HepG2 (cell line): ENCODE data around the gene LAMA5. TPM values are rescaled to one million over a fixed set of nuclear protein-coding genes. Genes with fewer than 3 reads are reported as not detected.

Source experiments
- ATAC-seq: fragments of 200-7000 bp; cut with Tn5 transposase; 3 replicates; pipeline ENCODE4 v1.9.1; 2020; ENCODE audit warnings: mild to moderate bottlenecking, moderate library complexity
- BruUV-seq: library from RNA; stranded (reverse); fragments of 400-500 nt; replicated peaks from 2 replicates; lab custom pipeline; 2021; lab: Mats Ljungman, UMichigan
- CTCF ChIA-PET: fragments of 300-600 bp; formaldehyde crosslinking; extraction: SDS; loops from one replicate; lab custom pipeline; 2021; ENCODE audit warnings: low total read pairs, inconsistent platforms, low intra/inter-chr PET ratio; lab: Yijun Ruan, JAX
- POLR2A ChIA-PET: fragments of 350-600 bp; sonication (Branson Sonifier 250); formaldehyde crosslinking; loops from one replicate; lab custom pipeline; 2020; ENCODE audit warnings: antibody characterized with exemption, inconsistent platforms; lab: Yijun Ruan, JAX
- DNase-seq: peaks from one replicate; pipeline ENCODE4 v3.0.0-alpha.2; 2015; ENCODE audit warnings: low spot score
- FAIRE-seq: peaks from 3 replicates; lab custom pipeline; 2011; peaks lifted over from hg19 to GRCh38; lab: Jason Lieb, UNC
- H2AFZ ChIP-seq: one replicate; pipeline ENCODE4 v1.6.1; 2011; ENCODE audit warnings: low read length, inconsistent platforms
- H3K27ac ChIP-seq: fragments of 300-600 bp; 3 replicates; pipeline ENCODE4 v1.8.0; 2011; ENCODE audit warnings: mixed run types, mild to moderate bottlenecking, mixed read lengths, low read length, inconsistent platforms; ENCODE audit not compliant: insufficient read depth; ENCODE audit errors: extremely low read length
- H3K27me3 ChIP-seq, 2 experiments: fragments of 200-600 bp in 1 of 2; 2 replicates in 1 of 2; 3 replicates in 1 of 2; pipeline versions ENCODE4 v1.6.0 to v1.8.0; 2011; ENCODE audit warnings: low read length in 2 of 2, mild to moderate bottlenecking in 2 of 2, moderate library complexity in 2 of 2, inconsistent platforms in 1 of 2; ENCODE audit not compliant: insufficient read depth in 2 of 2, control insufficient read depth in 1 of 2
- H3K36me3 ChIP-seq, 2 experiments: fragments of 200-600 bp in 1 of 2; replicated peaks in 1 of 2; 2 replicates in 1 of 2; 3 replicates in 1 of 2; pipeline versions ENCODE4 v1.5.1 to v1.8.0; 2011; ENCODE audit warnings: low read length in 2 of 2, inconsistent platforms in 1 of 2; ENCODE audit not compliant: insufficient read depth in 2 of 2, control insufficient read depth in 1 of 2
- H3K4me1 ChIP-seq: 2 replicates; pipeline ENCODE4 v1.5.1; 2012; ENCODE audit warnings: low read length, inconsistent platforms; ENCODE audit not compliant: insufficient read depth
- H3K4me2 ChIP-seq: 2 replicates; pipeline ENCODE4 v1.6.0; 2011; ENCODE audit warnings: low read depth, low read length, inconsistent platforms
- H3K4me3 ChIP-seq, 3 experiments: fragments of 200-600 bp in 1 of 3; sonication (generic), shearing (Covaris generic) in 1 of 3; replicated peaks in 1 of 3; 2 replicates each; pipeline ENCODE4 v1.5.1; 2011 to 2016; ENCODE audit warnings: low read length in 3 of 3, inconsistent platforms in 2 of 3, low read depth in 2 of 3, mild to moderate bottlenecking in 2 of 3, control low read depth in 1 of 3, mixed read lengths in 1 of 3; ENCODE audit not compliant: insufficient read depth in 1 of 3
- H3K79me2 ChIP-seq: one replicate; pipeline ENCODE4 v1.6.1; 2011; ENCODE audit warnings: low read length, inconsistent platforms; ENCODE audit not compliant: insufficient read depth
- H3K9ac ChIP-seq: 2 replicates; pipeline ENCODE4 v1.6.0; 2011; ENCODE audit warnings: mild to moderate bottlenecking, low read depth, low read length, inconsistent platforms; ENCODE audit not compliant: insufficient read depth
- H3K9me3 ChIP-seq: 2 replicates; pipeline ENCODE4 v1.5.1; 2012; ENCODE audit warnings: mild to moderate bottlenecking, low read length
- H4K20me1 ChIP-seq: 2 replicates; pipeline ENCODE4 v1.6.0; 2011; ENCODE audit warnings: inconsistent platforms, mild to moderate bottlenecking, low read length, moderate library complexity; ENCODE audit not compliant: insufficient read depth
- HNF4G ChIP-seq, 2 experiments: sonication (generic) in 1 of 2; formaldehyde crosslinking in 1 of 2; IDR thresholded peaks; 2 replicates each; pipeline versions ENCODE4 v1.4.0 to v1.6.1; 2011 to 2020; ENCODE audit warnings: borderline replicate concordance in 2 of 2, low read depth in 2 of 2, mild to moderate bottlenecking in 2 of 2, low read length in 1 of 2, missing genetic modification reagents in 1 of 2, moderate library complexity in 1 of 2
- ISX ChIP-seq: sonication (generic); formaldehyde crosslinking; conservative IDR thresholded peaks from 2 replicates; pipeline ENCODE4 v1.5.0; 2020; ENCODE audit warnings: missing genetic modification reagents
- MIER3 ChIP-seq: IDR thresholded peaks from 2 replicates; pipeline ENCODE4 v1.6.1; 2016; ENCODE audit warnings: missing compliant biosample characterization, borderline replicate concordance
- SRF ChIP-seq: IDR thresholded peaks from 2 replicates; pipeline ENCODE4 v1.6.1; 2011; ENCODE audit warnings: mild to moderate bottlenecking, low read depth, low read length, moderate library complexity
- ZNF10 ChIP-seq: sonication (generic); formaldehyde crosslinking; IDR thresholded peaks from 2 replicates; pipeline ENCODE4 v1.4.0; 2020; ENCODE audit warnings: mild to moderate bottlenecking, low read depth, missing genetic modification reagents, borderline replicate concordance
- ZNF7 ChIP-seq: IDR thresholded peaks from 2 replicates; pipeline ENCODE4 v1.6.1; 2016; ENCODE audit warnings: missing biosample characterization, missing genetic modification reagents
- ZNF773 ChIP-seq: sonication (generic); formaldehyde crosslinking; IDR thresholded peaks from 2 replicates; pipeline ENCODE4 v1.4.0; 2020; ENCODE audit warnings: missing genetic modification reagents, borderline replicate concordance
- ZSCAN21 ChIP-seq: sonication (generic); formaldehyde crosslinking; IDR thresholded peaks from 2 replicates; pipeline ENCODE4 v1.8.0; 2022; ENCODE audit warnings: mild to moderate bottlenecking, missing genetic modification reagents, moderate library complexity, borderline replicate concordance
- WGBS: methylation state at CpG from one replicate; pipeline ENCODE4 v1.1.6; 2017; ENCODE audit warnings: low lambda C conversion rate; 5-methylcytosine and 5-hydroxymethylcytosine counted together
- in situ Hi-C: cut with HindIII; loops from 2 replicates; pipeline ENCODE4 v1.10.0; 2017; ENCODE audit warnings: low pct_unique_long_range_greater_than_20kb; ENCODE audit not compliant: extremely low pct_ligation_motif_present
- intact Hi-C: fragments of 100-400 bp; cut with micrococcal nuclease; formaldehyde crosslinking; loops from one replicate; pipeline ENCODE4 v1.10.0; 2022; ENCODE audit not compliant: unreplicated experiment
- polyA plus RNA-seq, 8 experiments: library from polyadenylated mRNA; depleted of rRNA in 3 of 8; stranded (reverse) in 7 of 8; unstranded in 1 of 8; fragments of >200 nt; fragmentation: Illumina TruSeq in 4 of 8; extraction: Trizol in 4 of 8; gene quantifications; 2 replicates each; pipeline versions ENCODE4 v1.2.1 to v1.2.3, GENCODE V29; 2011 to 2016; ENCODE audit warnings: low read depth in 4 of 8, missing spikeins in 1 of 8, mixed read lengths in 1 of 8; ENCODE audit not compliant: insufficient read depth in 1 of 8
- total RNA-seq, 5 experiments: library from RNA; depleted of rRNA; stranded (reverse); fragments of >200 nt; fragmentation: Illumina TruSeq; extraction: Trizol; gene quantifications; 2 replicates each; pipeline ENCODE4 v1.2.3, GENCODE V29; 2016; ENCODE audit warnings: low read depth in 1 of 5
- TF ChIP-seq, protein P1 (sequence below): sonication (generic); formaldehyde crosslinking; IDR thresholded peaks from 2 replicates; pipeline ENCODE4 v1.5.0; 2020; ENCODE audit warnings: mild to moderate bottlenecking, missing genetic modification reagents, borderline replicate concordance
- TF ChIP-seq, protein P2 (sequence below): sonication (generic); formaldehyde crosslinking; IDR thresholded peaks from 2 replicates; pipeline ENCODE4 v1.8.0; 2022; ENCODE audit warnings: missing genetic modification reagents, mild to moderate bottlenecking, inconsistent platforms, borderline replicate concordance

LAMA5 gene
- total and polyA plus RNA-seq, 2 of the 13 experiments (the other 11 are each of a cell fraction or from before 2014, with no cell fraction given), result 21.0 to 44.7 TPM

DNA sequence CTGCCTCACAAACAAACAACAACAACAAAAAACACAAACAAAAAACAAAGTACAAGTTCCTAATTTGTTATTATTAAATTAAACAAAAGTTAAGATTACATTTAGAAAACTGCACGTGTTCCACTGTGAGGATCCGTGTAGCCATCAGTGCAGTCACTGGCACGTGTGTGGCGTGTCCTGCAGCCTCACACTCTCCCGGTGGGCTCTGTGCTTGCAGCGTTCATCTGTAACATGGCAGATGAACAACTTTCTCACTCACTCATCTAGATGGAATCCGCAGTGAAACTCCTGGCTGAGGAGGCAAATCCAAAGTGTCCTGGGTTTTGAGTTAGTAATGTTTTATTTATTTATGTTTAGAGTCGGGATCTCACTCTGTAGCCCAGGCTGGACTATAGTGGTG lies 77.2 kb downstream of the LAMA5 start:
- intact Hi-C loops, result no loop called here
- no peak overlapping the region for H3K9ac ChIP-seq
- H3K79me2 ChIP-seq, result no peaks in the 10 kb centered on the region
- BruUV-seq, result no TSS peak
- peaks cover 40 to 65% of the 10 kb centered on the region in 2 experiments for H3K36me3 ChIP-seq
- 97% methylated on average over 8 of the region's 8 CpGs for WGBS
- no peaks in the 10 kb centered on the region for H4K20me1 ChIP-seq
- DNase-seq, result no peak
- no peaks in the 10 kb centered on the region for H3K27me3 ChIP-seq
- no peak overlapping the region for H3K4me3 ChIP-seq
- no peak for ATAC-seq
- H3K9me3 ChIP-seq, result no peaks in the 10 kb centered on the region
- no peaks in the 10 kb centered on the region for H3K4me1 ChIP-seq
- no peak for TF ChIP-seq ISX (CRISPR knock-in tag)
- no peak for TF ChIP-seq ZSCAN21 (CRISPR knock-in tag)
- TF ChIP-seq ZNF7 (CRISPR knock-in tag), result no peak
- no peak for TF ChIP-seq MIER3 (CRISPR knock-in tag)
- no peak for TF ChIP-seq SRF
- H3K27ac ChIP-seq, result no peak overlapping the region
- FAIRE-seq, result no peak
- H3K4me2 ChIP-seq, result no peak overlapping the region
- no peak overlapping the region for H2AFZ ChIP-seq
- CTCF ChIA-PET, result no interaction called here
- POLR2A ChIA-PET, result no interaction called here
- in situ Hi-C loops, result no loop called here

DNA sequence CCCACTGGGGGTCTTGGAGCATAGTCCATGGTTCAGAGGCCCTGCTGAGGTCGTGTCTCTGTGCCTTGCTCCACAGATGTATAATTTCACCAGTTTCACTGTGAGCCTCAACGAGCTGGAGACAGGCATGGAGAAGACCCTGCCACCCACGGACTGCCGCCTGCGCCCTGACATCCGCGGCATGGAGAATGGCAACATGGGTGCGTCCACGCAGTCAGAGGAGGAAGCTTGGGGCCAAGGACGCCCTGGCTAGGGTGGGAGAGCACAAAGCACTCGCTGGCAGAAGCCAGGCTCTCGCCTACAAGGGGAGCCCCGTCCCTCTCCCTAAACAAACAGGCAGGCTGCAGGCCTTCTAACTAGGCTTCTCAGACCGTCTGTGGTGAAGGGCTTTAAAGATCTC lies 78.0 kb downstream of the LAMA5 start:
- H3K9me3 ChIP-seq, result no peaks in the 10 kb centered on the region
- ChIA-PET POLR2A (no interaction called here), CTCF (no interaction called here)
- no peak for TF ChIP-seq ZNF773 (CRISPR knock-in tag)
- TF ChIP-seq ZNF10, result no peak
- TF ChIP-seq, protein P1, sequence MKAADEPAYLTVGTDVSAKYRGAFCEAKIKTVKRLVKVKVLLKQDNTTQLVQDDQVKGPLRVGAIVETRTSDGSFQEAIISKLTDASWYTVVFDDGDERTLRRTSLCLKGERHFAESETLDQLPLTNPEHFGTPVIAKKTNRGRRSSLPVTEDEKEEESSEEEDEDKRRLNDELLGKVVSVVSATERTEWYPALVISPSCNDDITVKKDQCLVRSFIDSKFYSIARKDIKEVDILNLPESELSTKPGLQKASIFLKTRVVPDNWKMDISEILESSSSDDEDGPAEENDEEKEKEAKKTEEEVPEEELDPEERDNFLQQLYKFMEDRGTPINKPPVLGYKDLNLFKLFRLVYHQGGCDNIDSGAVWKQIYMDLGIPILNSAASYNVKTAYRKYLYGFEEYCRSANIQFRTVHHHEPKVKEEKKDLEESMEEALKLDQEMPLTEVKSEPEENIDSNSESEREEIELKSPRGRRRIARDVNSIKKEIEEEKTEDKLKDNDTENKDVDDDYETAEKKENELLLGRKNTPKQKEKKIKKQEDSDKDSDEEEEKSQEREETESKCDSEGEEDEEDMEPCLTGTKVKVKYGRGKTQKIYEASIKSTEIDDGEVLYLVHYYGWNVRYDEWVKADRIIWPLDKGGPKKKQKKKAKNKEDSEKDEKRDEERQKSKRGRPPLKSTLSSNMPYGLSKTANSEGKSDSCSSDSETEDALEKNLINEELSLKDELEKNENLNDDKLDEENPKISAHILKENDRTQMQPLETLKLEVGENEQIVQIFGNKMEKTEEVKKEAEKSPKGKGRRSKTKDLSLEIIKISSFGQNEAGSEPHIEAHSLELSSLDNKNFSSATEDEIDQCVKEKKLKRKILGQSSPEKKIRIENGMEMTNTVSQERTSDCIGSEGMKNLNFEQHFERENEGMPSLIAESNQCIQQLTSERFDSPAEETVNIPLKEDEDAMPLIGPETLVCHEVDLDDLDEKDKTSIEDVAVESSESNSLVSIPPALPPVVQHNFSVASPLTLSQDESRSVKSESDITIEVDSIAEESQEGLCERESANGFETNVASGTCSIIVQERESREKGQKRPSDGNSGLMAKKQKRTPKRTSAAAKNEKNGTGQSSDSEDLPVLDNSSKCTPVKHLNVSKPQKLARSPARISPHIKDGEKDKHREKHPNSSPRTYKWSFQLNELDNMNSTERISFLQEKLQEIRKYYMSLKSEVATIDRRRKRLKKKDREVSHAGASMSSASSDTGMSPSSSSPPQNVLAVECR (CRISPR knock-in tag), result 0 out of 2 replicates have a peak, but pooled peaks have one; percentile 15
- TF ChIP-seq, protein P2, sequence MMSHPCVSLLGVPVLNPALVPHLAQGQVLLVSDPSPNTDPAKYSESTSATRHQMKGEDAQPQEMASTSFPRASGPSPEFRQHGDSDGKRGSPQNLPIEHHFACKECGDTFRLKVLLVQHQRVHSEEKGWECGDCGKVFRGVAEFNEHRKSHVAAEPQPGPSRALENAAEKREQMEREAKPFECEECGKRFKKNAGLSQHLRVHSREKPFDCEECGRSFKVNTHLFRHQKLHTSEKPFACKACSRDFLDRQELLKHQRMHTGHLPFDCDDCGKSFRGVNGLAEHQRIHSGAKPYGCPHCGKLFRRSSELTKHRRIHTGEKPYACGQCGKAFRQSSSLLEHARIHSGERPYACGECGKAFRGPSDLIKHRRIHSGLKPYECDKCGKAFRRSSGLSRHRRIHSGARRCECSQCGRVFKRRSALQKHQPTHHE (CRISPR knock-in tag), result no peak
- TF ChIP-seq HNF4G (IDR thresholded peaks at IDR 0.05; ENCODE audit: borderline replicate concordance, low read depth, low read length), result peak; percentile 25; the same call in 1 of the 2 replicates
- TF ChIP-seq HNF4G (CRISPR knock-in tag; IDR thresholded peaks at IDR 0.05; ENCODE audit: borderline replicate concordance, low read depth), result no peak
- H4K20me1 ChIP-seq, result no peaks in the 10 kb centered on the region
- H3K27ac ChIP-seq, result no peak overlapping the region
- no peak overlapping the region for H3K4me2 ChIP-seq
- no peak for FAIRE-seq
- no peak for ATAC-seq
- WGBS, result 76% methylated on average over 9 of the region's 14 CpGs
- peaks cover 39 to 66% of the 10 kb centered on the region in 2 experiments for H3K36me3 ChIP-seq
- no peaks in the 10 kb centered on the region for H3K27me3 ChIP-seq
- no peak overlapping the region for H3K9ac ChIP-seq
- H3K4me3 ChIP-seq, result no peak overlapping the region
- H3K79me2 ChIP-seq, result no peaks in the 10 kb centered on the region
- H2AFZ ChIP-seq, result no peak overlapping the region
- no peak for DNase-seq
- H3K4me1 ChIP-seq, result no peaks in the 10 kb centered on the region
- in situ Hi-C loops (no loop called here), intact Hi-C loops (no loop called here)
- no TSS peak for BruUV-seq
